Lower lobe of right lung (tissue), 2 donors: ENCODE data around the gene QRICH2. TPM values are rescaled to one million over a fixed set of nuclear protein-coding genes. Genes with fewer than 3 reads are reported as not detected.

Source experiments
- ATAC-seq, 2 donors: fragments of 200-7000 bp; cut with Tn5 transposase; one replicate each; pipeline ENCODE4 v1.9.1; 2020 to 2022; ENCODE audit warnings: mild to moderate bottlenecking in 2 of 2, moderate library complexity in 2 of 2
- DNase-seq: peaks from one replicate; pipeline ENCODE4 v3.0.0-alpha.2; 2020
- H3K27ac ChIP-seq: fragments of 200-600 bp; one replicate; pipeline ENCODE4 v1.8.0; 2022
- H3K27me3 ChIP-seq: fragments of 200-600 bp; one replicate; pipeline ENCODE4 v1.8.0; 2022; ENCODE audit warnings: low read depth
- H3K36me3 ChIP-seq: fragments of 200-600 bp; one replicate; pipeline ENCODE4 v1.8.0; 2022; ENCODE audit warnings: mild to moderate bottlenecking
- H3K4me1 ChIP-seq: fragments of 200-600 bp; one replicate; pipeline ENCODE4 v1.8.0; 2022
- H3K4me3 ChIP-seq: fragments of 200-600 bp; one replicate; pipeline ENCODE4 v1.8.0; 2022; ENCODE audit warnings: mild to moderate bottlenecking
- H3K9me3 ChIP-seq: fragments of 200-600 bp; one replicate; pipeline ENCODE4 v1.8.0; 2022
- CTCF ChIP-seq: fragments of 200-600 bp; IDR thresholded peaks from one replicate; pipeline ENCODE4 v1.8.0; 2022; ENCODE audit warnings: antibody characterized with exemption, mild to moderate bottlenecking
- intact Hi-C: fragments of 100-400 bp; cut with DNase I; formaldehyde crosslinking; loops from one replicate; pipeline ENCODE4 v1.11.0; 2022
- total RNA-seq: library from RNA; stranded (reverse); fragmentation: NEBNext Ultra II Directional; extraction: Animal tissue kit (Norgen Biotek cat#: 25700); gene quantifications from one replicate; pipeline ENCODE4 v1.2.1, GENCODE V29; 2021
- donor health status: DM: no; HTN: yes; CAD: no; lungs with severe emphysema.

The QRICH2 gene
- total RNA-seq, 1 donor from 2014 or later, result 4.5 TPM

GRCh38 chr17:76345377-76345974, 37.4 kb upstream of the QRICH2 start:
- no peak overlapping the region for H3K4me3 ChIP-seq
- intact Hi-C loops, result no loop called here
- TF ChIP-seq CTCF, result no peak
- DNase-seq (peak; percentile 10), ATAC-seq (no peak)
- peaks cover 64% of the 10 kb centered on the region for H3K36me3 ChIP-seq
- no peak overlapping the region for H3K27ac ChIP-seq
- no peaks in the 10 kb centered on the region for H3K27me3 ChIP-seq
- no peaks in the 10 kb centered on the region for H3K4me1 ChIP-seq
- H3K9me3 ChIP-seq, result no peaks in the 10 kb centered on the region

- no peaks in the 10 kb centered on the region for H3K4me1 ChIP-seq
- DNase-seq (no peak), ATAC-seq (no peak)
- no peak for TF ChIP-seq CTCF
- no peaks in the 10 kb centered on the region for H3K9me3 ChIP-seq
- intact Hi-C loops, result no loop called here
- no peaks in the 10 kb centered on the region for H3K27me3 ChIP-seq
- no peak overlapping the region for H3K4me3 ChIP-seq
- H3K27ac ChIP-seq, result no peak overlapping the region
- H3K36me3 ChIP-seq, result peaks cover 59% of the 10 kb centered on the region
These were observed 35.0 kb upstream of the QRICH2 start for GRCh38 chr17:76343106-76343505.

- peaks cover 41% of the 10 kb centered on the region for H3K36me3 ChIP-seq
- H3K27ac ChIP-seq, result no peak overlapping the region
- no peaks in the 10 kb centered on the region for H3K27me3 ChIP-seq
- DNase-seq, result no peak
- no peak for TF ChIP-seq CTCF
- no peak for ATAC-seq
- no peak overlapping the region for H3K4me3 ChIP-seq
- H3K4me1 ChIP-seq, result no peaks in the 10 kb centered on the region
- intact Hi-C loops, result no loop called here
- H3K9me3 ChIP-seq, result no peaks in the 10 kb centered on the region
These were observed 33.2 kb upstream of the QRICH2 start for GRCh38 chr17:76341301-76341700.

DNA sequence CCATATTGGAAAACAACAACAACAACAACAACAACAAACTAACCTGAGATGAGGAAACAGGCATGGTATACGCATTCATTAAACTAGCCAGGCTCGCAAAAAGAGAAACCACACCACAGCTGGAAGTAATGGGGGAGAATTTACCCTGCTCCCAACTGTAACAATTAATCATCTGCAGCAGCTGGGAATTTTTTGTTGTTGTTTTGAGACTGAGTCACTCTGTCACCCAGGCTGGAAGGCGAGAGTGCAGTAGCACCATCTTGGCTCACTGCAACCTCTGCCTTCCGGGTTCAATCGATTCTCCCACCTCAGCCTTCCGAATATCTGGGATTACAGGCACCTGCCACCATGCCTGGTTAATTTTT, 29.3 kb upstream of the QRICH2 start:
- no peak for TF ChIP-seq CTCF
- DNase-seq (no peak), ATAC-seq (no peak)
- Histone ChIP-seq H3K9me3 (no peaks in the 10 kb centered on the region), H3K4me1 (no peaks in the 10 kb centered on the region), H3K4me3 (no peak overlapping the region), H3K27me3 (no peaks in the 10 kb centered on the region), H3K36me3 (peaks cover 10% of the 10 kb centered on the region), H3K27ac (no peak overlapping the region)
- intact Hi-C loops, result no loop called here

- ATAC-seq (no peak), DNase-seq (no peak)
- no peak overlapping the region for H3K27ac ChIP-seq
- H3K27me3 ChIP-seq, result no peaks in the 10 kb centered on the region
- no peaks in the 10 kb centered on the region for H3K9me3 ChIP-seq
- H3K4me3 ChIP-seq, result no peak overlapping the region
- TF ChIP-seq CTCF, result no peak
- H3K36me3 ChIP-seq, result peaks cover 10% of the 10 kb centered on the region
- H3K4me1 ChIP-seq, result no peaks in the 10 kb centered on the region
- intact Hi-C loops, result no loop called here
These were observed 28.8 kb upstream of the QRICH2 start for GRCh38 chr17:76336756-76337412.
